Mesothelial cell of epicardium (in vitro differentiated cells): ENCODE measurements around the gene AFF1. TPM values are rescaled to one million over a fixed set of nuclear protein-coding genes. Genes with fewer than 3 reads are reported as not detected.
A peak's percentile ranks its signal among the peaks of the same experiment; 100 is the strongest.

Source experiments
- DNase-seq, 2 experiments: peaks; one replicate each; pipeline ENCODE4 v3.0.0; 2021; ENCODE audit warnings: low spot score in 2 of 2; ENCODE audit not compliant: unreplicated experiment in 2 of 2
- H3K27ac Mint-ChIP-seq: 2 replicates; pipeline ENCODE4 v1.8.0; 2021; ENCODE audit warnings: mixed read lengths
- H3K27me3 Mint-ChIP-seq: 2 replicates; pipeline ENCODE4 v1.8.0; 2021; ENCODE audit warnings: low read depth, mixed read lengths
- H3K36me3 Mint-ChIP-seq: 2 replicates; pipeline ENCODE4 v1.8.0; 2021; ENCODE audit warnings: mixed read lengths
- H3K4me1 Mint-ChIP-seq: 2 replicates; pipeline ENCODE4 v1.8.0; 2021; ENCODE audit warnings: mixed read lengths
- H3K4me3 Mint-ChIP-seq: 2 replicates; pipeline ENCODE4 v1.8.0; 2021; ENCODE audit warnings: mild to moderate bottlenecking, moderate library complexity, mixed read lengths
- H3K9me3 Mint-ChIP-seq: 2 replicates; pipeline ENCODE4 v1.8.0; 2021; ENCODE audit warnings: mixed read lengths
- total RNA-seq: library from RNA; stranded (reverse); gene quantifications from 3 replicates; pipeline ENCODE4 v1.2.1, GENCODE V29; 2021
- TF ChIP-seq, protein P1 (sequence below): fragments of 200-600 bp; sonication (generic); IDR thresholded peaks from one replicate; pipeline ENCODE4 v1.5.0; 2021; ENCODE audit warnings: antibody characterized with exemption; ENCODE audit not compliant: unreplicated experiment

AFF1 gene
- total RNA-seq, 1 donor from 2014 or later: 18.2 TPM

DNA sequence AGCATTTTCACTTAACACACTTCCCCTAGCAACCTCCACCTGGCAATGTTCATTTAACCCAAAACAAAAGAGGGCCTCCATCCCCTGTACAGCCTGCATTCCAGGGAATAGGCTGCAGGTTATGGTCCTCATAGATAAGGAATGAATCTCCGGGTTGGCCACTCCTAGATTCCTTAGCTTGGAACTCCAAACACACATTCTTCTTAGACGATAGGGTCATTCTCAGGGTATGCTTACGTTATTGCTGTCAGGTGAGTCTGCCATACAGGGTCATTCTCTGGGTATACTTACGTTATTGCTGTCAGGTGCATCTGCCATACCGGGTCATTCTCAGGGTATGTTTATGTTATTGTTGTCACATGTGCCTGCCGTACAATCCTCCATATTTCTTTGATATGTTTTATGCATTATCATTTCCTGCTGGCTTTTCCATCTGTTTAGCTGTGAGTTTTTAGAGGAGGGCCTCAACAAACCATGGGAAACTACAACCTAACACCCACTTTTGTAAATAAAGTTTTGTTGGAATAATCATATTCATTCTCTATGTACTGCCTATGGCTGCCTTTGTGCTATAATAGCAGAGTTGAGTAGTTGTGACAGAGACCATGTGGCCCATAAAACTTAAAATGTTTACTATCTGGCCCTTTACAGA lies 8.2 kb upstream of the AFF1 start:
- H3K27ac Mint-ChIP-seq: no peak overlapping the region
- H3K4me3 Mint-ChIP-seq: no peak overlapping the region
- peaks cover 4% of the 10 kb centered on the region for H3K36me3 Mint-ChIP-seq
- H3K9me3 Mint-ChIP-seq: peaks cover 6% of the 10 kb centered on the region
- H3K27me3 Mint-ChIP-seq: no peaks in the 10 kb centered on the region
- no peak for DNase-seq
- TF ChIP-seq, protein P1, sequence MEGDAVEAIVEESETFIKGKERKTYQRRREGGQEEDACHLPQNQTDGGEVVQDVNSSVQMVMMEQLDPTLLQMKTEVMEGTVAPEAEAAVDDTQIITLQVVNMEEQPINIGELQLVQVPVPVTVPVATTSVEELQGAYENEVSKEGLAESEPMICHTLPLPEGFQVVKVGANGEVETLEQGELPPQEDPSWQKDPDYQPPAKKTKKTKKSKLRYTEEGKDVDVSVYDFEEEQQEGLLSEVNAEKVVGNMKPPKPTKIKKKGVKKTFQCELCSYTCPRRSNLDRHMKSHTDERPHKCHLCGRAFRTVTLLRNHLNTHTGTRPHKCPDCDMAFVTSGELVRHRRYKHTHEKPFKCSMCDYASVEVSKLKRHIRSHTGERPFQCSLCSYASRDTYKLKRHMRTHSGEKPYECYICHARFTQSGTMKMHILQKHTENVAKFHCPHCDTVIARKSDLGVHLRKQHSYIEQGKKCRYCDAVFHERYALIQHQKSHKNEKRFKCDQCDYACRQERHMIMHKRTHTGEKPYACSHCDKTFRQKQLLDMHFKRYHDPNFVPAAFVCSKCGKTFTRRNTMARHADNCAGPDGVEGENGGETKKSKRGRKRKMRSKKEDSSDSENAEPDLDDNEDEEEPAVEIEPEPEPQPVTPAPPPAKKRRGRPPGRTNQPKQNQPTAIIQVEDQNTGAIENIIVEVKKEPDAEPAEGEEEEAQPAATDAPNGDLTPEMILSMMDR: no peak
- H3K4me1 Mint-ChIP-seq: peaks cover 12% of the 10 kb centered on the region

DNA sequence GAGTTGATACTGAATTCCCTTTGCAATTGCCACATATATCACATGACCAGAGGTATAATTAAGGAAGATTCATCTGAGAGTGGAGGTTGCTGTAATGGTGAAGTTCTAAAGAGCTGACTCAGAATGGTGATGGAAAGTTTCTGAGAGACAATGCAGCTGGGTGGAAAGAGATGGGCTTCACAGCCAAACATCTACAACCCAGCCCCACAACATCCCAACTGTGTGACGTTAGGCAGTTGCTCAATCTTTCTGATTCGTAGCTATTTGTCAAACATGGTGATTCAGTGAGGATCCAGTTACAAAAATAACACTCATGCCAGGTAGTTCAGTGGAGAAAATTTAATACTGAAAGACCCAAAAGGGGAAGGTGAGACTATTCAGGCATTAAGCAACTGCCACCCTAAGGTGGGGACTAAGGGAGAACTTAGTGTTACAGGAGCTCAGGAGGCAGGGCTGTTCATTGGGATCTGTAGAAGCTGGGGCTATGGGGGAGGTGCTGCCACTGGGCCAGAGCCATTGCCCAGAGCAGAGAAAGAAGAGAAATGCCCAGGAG lies 6.9 kb upstream of the AFF1 start:
- Mint-ChIP-seq H3K27ac (no peak overlapping the region), H3K9me3 (peaks cover 6% of the 10 kb centered on the region), H3K36me3 (peaks cover 4% of the 10 kb centered on the region), H3K4me1 (peaks cover 12% of the 10 kb centered on the region), H3K27me3 (no peaks in the 10 kb centered on the region), H3K4me3 (no peak overlapping the region)
- TF ChIP-seq, protein P1: no peak
- DNase-seq: no peak

DNA sequence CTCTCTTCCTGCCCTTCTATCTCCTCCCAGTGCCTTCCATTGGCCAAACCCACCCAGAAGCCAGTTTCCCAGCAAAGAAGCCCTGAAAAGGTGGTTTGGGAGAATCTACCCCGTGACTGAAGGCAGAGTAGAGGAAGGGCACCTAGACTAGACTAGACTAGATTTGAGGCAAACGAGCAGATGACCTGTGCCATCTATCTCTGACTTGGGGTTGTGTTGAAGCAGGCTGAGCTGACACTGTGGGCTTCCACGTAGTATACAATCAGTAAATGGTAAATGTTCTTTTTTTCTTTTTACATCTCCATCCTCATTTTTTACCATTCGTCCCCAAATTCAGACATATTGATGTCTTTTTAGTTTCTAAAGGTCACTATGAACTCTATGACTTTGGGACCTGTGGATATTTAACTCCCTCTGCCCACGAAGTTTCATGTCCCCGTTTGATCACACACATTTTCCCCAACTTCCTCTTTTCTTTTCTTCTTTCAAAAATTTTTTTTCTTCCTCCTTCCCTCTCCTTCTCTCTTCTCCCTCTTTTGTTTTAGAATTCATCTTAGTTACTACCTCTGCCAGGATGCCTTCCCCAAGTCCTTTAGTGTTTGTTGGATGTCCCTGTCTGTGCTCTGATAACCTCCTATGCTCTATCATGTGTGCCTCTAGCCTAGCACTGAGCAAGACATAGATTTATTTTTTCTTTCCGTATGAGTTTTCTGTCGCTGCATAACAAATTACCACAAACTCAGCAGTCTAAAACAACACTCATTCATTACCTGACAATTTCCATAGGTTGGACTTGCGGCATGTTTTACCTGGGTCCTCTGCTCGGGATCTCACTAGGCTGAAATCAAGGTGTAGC lies 6.2 kb upstream of the AFF1 start:
- Mint-ChIP-seq H3K27me3 (no peaks in the 10 kb centered on the region), H3K4me3 (no peak overlapping the region), H3K4me1 (peaks cover 13% of the 10 kb centered on the region), H3K36me3 (peaks cover 4% of the 10 kb centered on the region), H3K9me3 (peaks cover 6% of the 10 kb centered on the region), H3K27ac (no peak overlapping the region)
- TF ChIP-seq, protein P1: no peak
- DNase-seq: no peak

DNA sequence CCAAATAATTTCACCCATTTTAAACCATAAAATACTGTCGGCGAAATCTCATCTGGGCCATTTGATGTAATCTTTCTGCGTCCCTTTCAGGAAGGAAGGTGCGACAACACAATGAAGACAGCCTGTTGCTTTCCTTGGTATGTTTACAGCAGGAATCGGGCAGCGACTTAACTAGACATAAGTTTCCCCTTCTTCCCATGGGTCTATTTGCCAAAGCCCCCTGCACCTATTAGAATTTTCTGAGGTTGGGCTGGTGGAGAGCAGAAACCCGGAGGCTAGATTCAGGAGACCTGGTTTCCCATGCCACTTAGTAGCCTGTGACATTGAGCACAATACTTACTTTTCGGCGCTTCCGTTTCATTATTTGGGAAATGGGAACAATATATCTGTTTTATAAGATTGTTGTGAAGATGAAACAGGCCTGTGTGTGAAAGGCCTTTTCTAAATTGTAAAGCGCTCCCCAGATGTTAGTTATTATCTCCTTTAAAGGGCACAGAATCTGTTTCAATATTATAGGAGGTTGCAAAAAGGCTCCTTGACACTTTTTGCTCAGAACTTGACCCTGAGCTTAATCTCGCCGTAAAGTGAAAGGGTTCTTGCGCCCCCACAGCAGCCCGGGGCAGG lies 552 bp upstream of the AFF1 start:
- Mint-ChIP-seq H3K4me1 (peaks cover 35% of the 10 kb centered on the region), H3K4me3 (peak overlapping the region; percentile 78), H3K36me3 (no peaks in the 10 kb centered on the region), H3K27me3 (peaks cover 11% of the 10 kb centered on the region), H3K9me3 (no peaks in the 10 kb centered on the region), H3K27ac (peak overlapping the region; percentile 96)
- TF ChIP-seq, protein P1: no peak
- no peak for DNase-seq

DNA sequence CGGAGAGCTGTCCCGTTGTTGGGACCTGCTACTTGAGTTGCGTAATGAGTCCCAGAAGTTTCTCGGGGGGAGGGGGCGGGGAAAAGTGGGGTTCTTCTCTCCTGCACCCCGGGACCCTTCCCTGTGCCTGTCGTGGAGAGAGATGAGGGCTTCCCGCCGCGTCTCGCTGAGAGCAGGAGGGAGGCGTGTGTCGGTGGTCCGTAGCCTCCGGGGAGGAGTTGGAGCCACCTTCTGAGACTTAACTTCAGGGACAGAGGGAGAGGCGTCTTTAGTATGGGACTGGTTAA lies 698 bp downstream of the AFF1 start:
- DNase-seq: peak in 1 of 2 experiments; percentile 49
- H3K27me3 Mint-ChIP-seq: peaks cover 11% of the 10 kb centered on the region
- TF ChIP-seq, protein P1: no peak
- peaks cover 43% of the 10 kb centered on the region for H3K4me1 Mint-ChIP-seq
- no peaks in the 10 kb centered on the region for H3K36me3 Mint-ChIP-seq
- peak overlapping the region; percentile 4 for H3K27ac Mint-ChIP-seq
- no peaks in the 10 kb centered on the region for H3K9me3 Mint-ChIP-seq
- peak overlapping the region; percentile 79 for H3K4me3 Mint-ChIP-seq
